IPS-NIHi7 (cell line): ENCODE measurements around the gene CPVL.
A peak's percentile ranks its signal among the peaks of the same experiment; 100 is the strongest.
"Not testable (repeated sequence)": the region's sequence is repeated elsewhere in the genome, so short reads cannot be mapped to it uniquely, and the experiment has no call there.

Source experiments
- DNase-seq: peaks from one replicate; pipeline ENCODE4 v3.0.0; 2012; ENCODE audit warnings: mixed read lengths; ENCODE audit errors: extremely low spot score

CPVL gene

GRCh38 chr7:29119538-29119937 is 26.8 kb downstream of the CPVL start:
- DNase-seq: no peak

GRCh38 chr7:29116361-29117200 is 29.8 kb downstream of the CPVL start:
- no peak for DNase-seq

- DNase-seq: no peak
Observed at GRCh38 chr7:29115753-29116152, 30.6 kb downstream of the CPVL start.

- no peak for DNase-seq
Observed at GRCh38 chr7:29115130-29115687, 31.1 kb downstream of the CPVL start.

GRCh38 chr7:29114266-29114665 is 32.1 kb downstream of the CPVL start:
- DNase-seq: not testable (repeated sequence)

- peak; percentile 53 for DNase-seq
Observed at GRCh38 chr7:29113384-29114102, 32.8 kb downstream of the CPVL start.

GRCh38 chr7:29112721-29113120 is 33.6 kb downstream of the CPVL start:
- no peak for DNase-seq

- no peak for DNase-seq
Observed at GRCh38 chr7:29109899-29110298, 36.4 kb downstream of the CPVL start.

- no peak for DNase-seq
Observed at GRCh38 chr7:29109358-29109757, 37.0 kb downstream of the CPVL start.

- DNase-seq: no peak
Observed at GRCh38 chr7:29107056-29107455, 39.3 kb downstream of the CPVL start.

- no peak for DNase-seq
Observed at GRCh38 chr7:29106669-29106988, 39.7 kb downstream of the CPVL start.

- DNase-seq: peak; percentile 47
Observed at GRCh38 chr7:29105752-29106668, 40.3 kb downstream of the CPVL start.

- no peak for DNase-seq
Observed at GRCh38 chr7:29105191-29105590, 41.1 kb downstream of the CPVL start.

- DNase-seq: peak; percentile 73
Observed at GRCh38 chr7:29102558-29103151, 43.7 kb downstream of the CPVL start.

- DNase-seq: no peak
Observed at GRCh38 chr7:29100924-29101323, 45.4 kb downstream of the CPVL start.

- no peak for DNase-seq
Observed at GRCh38 chr7:29099896-29100847, 46.2 kb downstream of the CPVL start.

GRCh38 chr7:29096446-29096730 is 49.9 kb downstream of the CPVL start:
- DNase-seq: no peak

GRCh38 chr7:29095631-29096445 is 50.5 kb downstream of the CPVL start:
- no peak for DNase-seq

- not testable (repeated sequence) for DNase-seq
Observed at GRCh38 chr7:29093091-29093490, 53.2 kb downstream of the CPVL start.

GRCh38 chr7:29091715-29092114 is 54.6 kb downstream of the CPVL start:
- DNase-seq: peak; percentile 25
